ENCODE data around the gene TTC33. TPM values are rescaled to one million over a fixed set of nuclear protein-coding genes. Genes with fewer than 3 reads are reported as not detected.
"Not testable (repeated sequence)": the region's sequence is repeated elsewhere in the genome, so short reads cannot be mapped to it uniquely, and the experiment has no call there.

TTC33 gene
- total RNA-seq, 1 donor from 2014 or later, result 24.6 TPM

GRCh38 chr5:40790947-40791593 is 35.3 kb upstream of the TTC33 start:
- H3K27me3 Mint-ChIP-seq (ENCODE audit: insufficient read depth), result no peaks in the 10 kb centered on the region
- H3K4me3 Mint-ChIP-seq, result no peak overlapping the region
- peaks cover 9% of the 10 kb centered on the region for H3K9me3 Mint-ChIP-seq
- H3K36me3 Mint-ChIP-seq (ENCODE audit: low read depth), result peaks cover 41% of the 10 kb centered on the region
- no peak overlapping the region for H3K27ac Mint-ChIP-seq
- intact Hi-C loops (cut with micrococcal nuclease), result no loop called here
- DNase-seq (ENCODE audit: low spot score), result no peak
- peaks cover 39% of the 10 kb centered on the region for H3K4me1 Mint-ChIP-seq (ENCODE audit: low read depth)

GRCh38 chr5:40788941-40789340 is 33.2 kb upstream of the TTC33 start:
- H3K27ac Mint-ChIP-seq; H3K27me3 Mint-ChIP-seq (ENCODE audit: insufficient read depth); H3K4me3 Mint-ChIP-seq; intact Hi-C loops (cut with micrococcal nuclease); DNase-seq (ENCODE audit: low spot score); H3K9me3 Mint-ChIP-seq: not testable (repeated sequence)
- peaks cover 30% of the 10 kb centered on the region for H3K36me3 Mint-ChIP-seq (ENCODE audit: low read depth)
- peaks cover 27% of the 10 kb centered on the region for H3K4me1 Mint-ChIP-seq (ENCODE audit: low read depth)

- DNase-seq (ENCODE audit: low spot score), result no peak
- Mint-ChIP-seq H3K36me3 (ENCODE audit: low read depth) (peaks cover 26% of the 10 kb centered on the region), H3K27ac (no peak overlapping the region), H3K4me3 (no peak overlapping the region), H3K9me3 (peaks cover 9% of the 10 kb centered on the region), H3K27me3 (ENCODE audit: insufficient read depth) (no peaks in the 10 kb centered on the region), H3K4me1 (ENCODE audit: low read depth) (peaks cover 21% of the 10 kb centered on the region)
- intact Hi-C loops (cut with micrococcal nuclease), result no loop called here
Measured at GRCh38 chr5:40787986-40788385, 32.2 kb upstream of the TTC33 start.

GRCh38 chr5:40786664-40787063 is 30.9 kb upstream of the TTC33 start:
- Mint-ChIP-seq H3K36me3 (ENCODE audit: low read depth) (peaks cover 26% of the 10 kb centered on the region), H3K4me1 (ENCODE audit: low read depth) (peaks cover 32% of the 10 kb centered on the region)
- DNase-seq (ENCODE audit: low spot score); H3K27me3 Mint-ChIP-seq (ENCODE audit: insufficient read depth); intact Hi-C loops (cut with micrococcal nuclease); H3K27ac Mint-ChIP-seq; H3K9me3 Mint-ChIP-seq; H3K4me3 Mint-ChIP-seq: not testable (repeated sequence)

GRCh38 chr5:40784916-40785315 is 29.2 kb upstream of the TTC33 start:
- peaks cover 9% of the 10 kb centered on the region for H3K9me3 Mint-ChIP-seq
- intact Hi-C loops (cut with micrococcal nuclease), result no loop called here
- no peaks in the 10 kb centered on the region for H3K27me3 Mint-ChIP-seq (ENCODE audit: insufficient read depth)
- H3K36me3 Mint-ChIP-seq (ENCODE audit: low read depth), result peaks cover 26% of the 10 kb centered on the region
- no peak for DNase-seq (ENCODE audit: low spot score)
- no peak overlapping the region for H3K4me3 Mint-ChIP-seq
- H3K4me1 Mint-ChIP-seq (ENCODE audit: low read depth), result peaks cover 34% of the 10 kb centered on the region
- no peak overlapping the region for H3K27ac Mint-ChIP-seq

DNA sequence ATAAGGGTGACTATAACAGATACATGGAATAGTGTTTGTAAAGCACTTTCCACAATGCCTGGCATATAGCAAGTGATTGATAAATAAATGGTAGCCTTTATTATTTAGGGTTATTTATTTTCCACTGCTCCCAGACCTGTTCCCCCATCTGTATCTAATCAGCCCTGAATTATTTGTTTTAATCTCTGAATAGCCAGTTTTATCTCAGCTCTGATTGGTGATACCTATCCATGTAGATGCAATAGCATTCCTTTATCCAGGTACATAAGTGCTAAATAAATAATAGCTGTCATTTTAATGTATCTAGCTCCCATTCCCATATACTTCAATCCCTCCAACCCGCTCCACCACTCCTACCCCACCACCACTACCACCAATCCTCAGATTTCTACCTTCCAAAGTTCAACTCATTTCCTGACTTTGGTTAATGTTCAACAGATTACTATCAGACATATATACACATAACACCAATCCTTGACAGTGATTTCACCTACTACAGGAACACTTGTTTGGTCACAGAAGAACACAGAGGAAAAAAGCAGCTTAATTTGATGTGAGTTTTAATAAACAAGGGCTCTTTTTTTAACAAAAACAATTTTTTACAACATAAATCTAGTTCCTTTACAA is 28.4 kb upstream of the TTC33 start:
- H3K4me1 Mint-ChIP-seq (ENCODE audit: low read depth), result peaks cover 30% of the 10 kb centered on the region

DNA sequence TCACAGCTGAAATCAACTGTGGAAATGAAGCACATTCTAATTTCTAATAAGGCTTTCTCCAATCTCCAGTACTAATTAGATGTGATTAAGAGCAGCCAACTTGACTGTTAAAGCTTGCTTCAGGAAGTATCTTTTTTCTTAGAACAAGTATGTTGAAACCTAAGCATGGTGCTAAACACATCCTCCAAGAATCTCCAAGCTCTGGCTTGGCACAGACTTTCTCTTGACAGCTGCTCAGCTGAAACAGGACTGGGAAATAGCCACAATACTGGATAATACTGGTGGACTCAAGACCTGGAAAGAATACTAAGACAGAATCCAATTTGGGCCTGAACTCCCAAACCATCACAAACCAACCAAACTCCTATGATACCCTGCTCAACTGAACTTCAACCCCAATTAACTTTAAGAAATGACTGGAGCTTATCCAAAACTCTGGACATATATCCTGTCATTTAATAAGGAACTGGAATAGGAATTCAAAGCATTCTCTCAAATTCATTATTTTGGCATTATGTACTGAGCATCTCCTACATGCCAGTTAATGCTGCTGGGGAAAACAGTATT is 26.2 kb upstream of the TTC33 start:
- DNase-seq (ENCODE audit: low spot score), result no peak
- peaks cover 28% of the 10 kb centered on the region for H3K4me1 Mint-ChIP-seq (ENCODE audit: low read depth)
- intact Hi-C loops (cut with micrococcal nuclease), result no loop called here
- peaks cover 9% of the 10 kb centered on the region for H3K36me3 Mint-ChIP-seq (ENCODE audit: low read depth)
- H3K27ac Mint-ChIP-seq, result no peak overlapping the region
- no peak overlapping the region for H3K4me3 Mint-ChIP-seq
- no peaks in the 10 kb centered on the region for H3K27me3 Mint-ChIP-seq (ENCODE audit: insufficient read depth)
- no peaks in the 10 kb centered on the region for H3K9me3 Mint-ChIP-seq

More for the DNA sequence above, 28.4 kb upstream of the TTC33 start:
- intact Hi-C loops (cut with micrococcal nuclease), result no loop called here
- no peak overlapping the region for H3K27ac Mint-ChIP-seq
- DNase-seq (ENCODE audit: low spot score), result no peak
- H3K9me3 Mint-ChIP-seq, result peaks cover 9% of the 10 kb centered on the region
- no peaks in the 10 kb centered on the region for H3K27me3 Mint-ChIP-seq (ENCODE audit: insufficient read depth)
- H3K4me3 Mint-ChIP-seq, result no peak overlapping the region
- peaks cover 23% of the 10 kb centered on the region for H3K36me3 Mint-ChIP-seq (ENCODE audit: low read depth)

- DNase-seq (ENCODE audit: low spot score), result no peak
- H3K4me1 Mint-ChIP-seq (ENCODE audit: low read depth), result peaks cover 38% of the 10 kb centered on the region
- no peak overlapping the region for H3K27ac Mint-ChIP-seq
- H3K36me3 Mint-ChIP-seq (ENCODE audit: low read depth), result peaks cover 12% of the 10 kb centered on the region
- intact Hi-C loops (cut with micrococcal nuclease), result no loop called here
- no peak overlapping the region for H3K4me3 Mint-ChIP-seq
- no peaks in the 10 kb centered on the region for H3K27me3 Mint-ChIP-seq (ENCODE audit: insufficient read depth)
- no peaks in the 10 kb centered on the region for H3K9me3 Mint-ChIP-seq
Measured at GRCh38 chr5:40780858-40781257, 25.1 kb upstream of the TTC33 start.

DNA sequence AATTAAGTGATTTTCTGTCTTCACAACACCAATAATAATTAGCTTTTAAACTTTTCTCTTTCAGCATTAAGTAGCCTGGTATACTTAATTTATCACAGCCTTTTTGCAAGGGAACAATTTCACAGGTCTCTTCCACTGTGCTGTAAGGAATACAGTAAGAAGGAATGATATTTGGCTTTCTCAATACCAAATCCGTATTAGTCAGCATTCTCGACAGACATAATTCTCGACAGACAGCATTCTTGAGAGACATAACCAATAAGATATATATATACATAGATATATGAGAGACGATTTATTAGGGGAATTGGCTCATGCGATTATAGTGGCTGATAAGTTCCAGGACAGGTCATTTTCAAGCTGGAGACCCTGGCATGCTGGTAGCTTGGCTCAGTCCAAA is 24.4 kb upstream of the TTC33 start:
- intact Hi-C loops (cut with micrococcal nuclease), result no loop called here
- H3K27ac Mint-ChIP-seq, result no peak overlapping the region
- no peak overlapping the region for H3K4me3 Mint-ChIP-seq
- no peaks in the 10 kb centered on the region for H3K9me3 Mint-ChIP-seq
- DNase-seq (ENCODE audit: low spot score), result no peak
- peaks cover 43% of the 10 kb centered on the region for H3K4me1 Mint-ChIP-seq (ENCODE audit: low read depth)
- no peaks in the 10 kb centered on the region for H3K27me3 Mint-ChIP-seq (ENCODE audit: insufficient read depth)
- peaks cover 14% of the 10 kb centered on the region for H3K36me3 Mint-ChIP-seq (ENCODE audit: low read depth)

DNA sequence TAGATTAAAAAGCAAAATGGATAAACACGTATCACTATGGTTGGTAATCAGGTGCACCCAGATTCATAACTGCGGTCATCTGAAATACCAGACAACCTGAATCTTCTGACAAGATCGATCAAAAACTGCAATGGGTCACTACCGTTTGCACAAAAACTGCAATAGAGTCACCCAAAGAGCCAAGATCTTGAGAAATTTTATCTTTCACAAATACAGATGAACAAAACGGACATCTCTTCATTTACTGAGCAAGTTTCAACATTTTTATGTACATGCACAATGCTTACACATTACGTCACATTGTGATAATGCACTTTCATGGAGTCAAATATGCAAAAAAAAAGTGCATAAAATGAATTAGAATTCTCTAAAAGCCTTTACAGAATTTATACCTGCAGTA is 23.8 kb upstream of the TTC33 start:
- Mint-ChIP-seq H3K27ac (no peak overlapping the region), H3K4me1 (ENCODE audit: low read depth) (peaks cover 41% of the 10 kb centered on the region), H3K27me3 (ENCODE audit: insufficient read depth) (no peaks in the 10 kb centered on the region), H3K36me3 (ENCODE audit: low read depth) (peaks cover 18% of the 10 kb centered on the region), H3K9me3 (no peaks in the 10 kb centered on the region), H3K4me3 (no peak overlapping the region)
- no peak for DNase-seq (ENCODE audit: low spot score)
- intact Hi-C loops (cut with micrococcal nuclease), result no loop called here

DNA sequence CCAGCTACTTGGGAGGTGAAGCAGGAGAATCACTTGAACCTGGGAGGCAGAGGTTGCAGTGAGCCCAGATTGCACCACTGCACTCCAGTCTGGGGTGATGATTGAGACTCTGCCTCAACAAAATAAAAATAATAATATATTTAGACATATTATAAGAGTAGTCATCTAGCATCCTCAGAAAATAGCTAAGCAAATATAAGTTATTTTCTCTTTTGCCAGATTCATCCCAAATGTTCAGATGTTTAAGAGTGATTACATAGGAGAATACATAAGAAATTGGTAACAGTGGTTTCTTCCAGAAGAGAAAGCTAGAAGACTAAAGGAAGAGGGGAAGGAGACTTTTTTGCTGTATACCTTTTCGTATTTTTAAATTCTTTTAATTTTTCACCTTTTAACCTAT is 22.4 kb upstream of the TTC33 start:
- no peak for DNase-seq (ENCODE audit: low spot score)
- intact Hi-C loops (cut with micrococcal nuclease), result no loop called here
- Mint-ChIP-seq H3K4me3 (no peak overlapping the region), H3K4me1 (ENCODE audit: low read depth) (peaks cover 35% of the 10 kb centered on the region), H3K9me3 (no peaks in the 10 kb centered on the region), H3K27ac (no peak overlapping the region), H3K27me3 (ENCODE audit: insufficient read depth) (no peaks in the 10 kb centered on the region), H3K36me3 (ENCODE audit: low read depth) (peaks cover 24% of the 10 kb centered on the region)

DNA sequence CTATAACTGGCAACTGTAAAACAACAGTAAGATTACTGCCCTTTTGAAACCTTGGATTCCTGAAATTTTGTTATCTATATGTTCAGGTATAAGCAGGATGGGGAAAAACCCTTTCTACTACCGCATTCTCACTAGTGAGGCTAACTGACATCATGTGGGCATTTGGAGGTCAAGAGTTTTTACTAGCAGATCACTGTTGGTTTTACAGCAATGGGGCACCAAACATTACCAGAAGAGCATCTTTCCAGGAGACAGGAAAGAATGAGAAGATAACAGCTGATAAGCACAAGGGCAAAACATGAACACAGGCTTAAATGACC is 20.9 kb upstream of the TTC33 start:
- Mint-ChIP-seq H3K36me3 (ENCODE audit: low read depth) (peaks cover 28% of the 10 kb centered on the region), H3K27me3 (ENCODE audit: insufficient read depth) (no peaks in the 10 kb centered on the region), H3K27ac (no peak overlapping the region), H3K9me3 (no peaks in the 10 kb centered on the region), H3K4me1 (ENCODE audit: low read depth) (peaks cover 23% of the 10 kb centered on the region), H3K4me3 (no peak overlapping the region)
- intact Hi-C loops (cut with micrococcal nuclease), result no loop called here
- no peak for DNase-seq (ENCODE audit: low spot score)

DNA sequence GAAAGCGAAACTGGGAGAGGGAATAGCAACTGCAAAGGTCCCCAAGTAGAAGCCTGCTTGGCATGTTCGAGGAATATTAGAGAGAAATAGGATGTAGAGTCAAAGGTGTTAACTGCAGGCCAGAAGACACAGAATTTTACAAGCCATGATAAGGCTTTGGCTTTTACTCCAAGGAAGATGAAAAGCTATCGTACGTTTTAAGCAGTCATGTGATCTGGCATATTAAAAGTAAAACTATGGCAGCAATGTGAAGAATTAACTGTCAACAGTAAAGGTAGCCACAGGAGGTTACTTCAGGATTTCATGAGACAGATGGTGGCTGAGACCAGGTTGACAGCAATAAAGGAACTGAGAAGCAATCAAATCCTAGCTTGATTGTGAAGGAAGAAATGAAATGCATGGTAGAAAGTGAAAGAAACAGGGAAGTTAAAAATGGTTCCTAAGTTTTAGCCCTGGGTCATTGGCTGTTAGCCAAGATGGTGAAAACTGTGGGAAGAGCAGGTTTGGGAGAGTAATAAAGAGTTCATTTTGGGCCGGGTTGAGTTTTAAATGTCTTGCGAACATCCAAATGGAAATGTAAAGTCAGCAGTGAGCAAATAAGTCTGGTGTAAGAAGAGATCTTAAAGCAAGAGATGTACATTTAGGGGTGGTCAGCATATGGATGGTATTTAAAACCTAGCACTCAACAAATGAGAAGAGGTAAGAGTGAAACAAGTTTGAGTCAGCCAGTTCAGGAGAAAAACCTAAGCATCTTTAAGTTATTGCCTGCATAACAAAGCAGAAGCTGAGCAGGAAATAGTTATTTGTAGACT is 20.3 kb upstream of the TTC33 start:
- Mint-ChIP-seq H3K9me3 (no peaks in the 10 kb centered on the region), H3K4me3 (no peak overlapping the region), H3K27ac (peak overlapping the region; percentile 41), H3K27me3 (ENCODE audit: insufficient read depth) (no peaks in the 10 kb centered on the region), H3K4me1 (ENCODE audit: low read depth) (peaks cover 19% of the 10 kb centered on the region), H3K36me3 (ENCODE audit: low read depth) (peaks cover 28% of the 10 kb centered on the region)
- intact Hi-C loops (cut with micrococcal nuclease), result no loop called here
- no peak for DNase-seq (ENCODE audit: low spot score)

Data from activated T-helper 1 cell treated with anti-CD3 and anti-CD28 coated beads, Interleukin-12 subunit alpha, Interleukin-12 subunit beta, Interleukin-2, Interleukin-4 antibody, amounts not matched to agents 30 ng/mL and 10 ng/mL and 1 ng/mL, durations not matched to agents 14 hours and 24 hours and 36 hours (primary cell).